Stimulated activated CD4-positive, alpha-beta T cell treated with anti-CD3 and anti-CD28 coated beads, Interleukin-12 subunit alpha, Interleukin-12 subunit beta, amount 100 ng/mL, for 24 hours (primary cell): ENCODE measurements around the gene CPLX3.

Experiments
- DNase-seq, 2 experiments: peaks; one replicate each; pipeline ENCODE4 v3.0.0-alpha.2; 2020; ENCODE audit warnings: low read depth in 2 of 2

CPLX3 gene

DNA sequence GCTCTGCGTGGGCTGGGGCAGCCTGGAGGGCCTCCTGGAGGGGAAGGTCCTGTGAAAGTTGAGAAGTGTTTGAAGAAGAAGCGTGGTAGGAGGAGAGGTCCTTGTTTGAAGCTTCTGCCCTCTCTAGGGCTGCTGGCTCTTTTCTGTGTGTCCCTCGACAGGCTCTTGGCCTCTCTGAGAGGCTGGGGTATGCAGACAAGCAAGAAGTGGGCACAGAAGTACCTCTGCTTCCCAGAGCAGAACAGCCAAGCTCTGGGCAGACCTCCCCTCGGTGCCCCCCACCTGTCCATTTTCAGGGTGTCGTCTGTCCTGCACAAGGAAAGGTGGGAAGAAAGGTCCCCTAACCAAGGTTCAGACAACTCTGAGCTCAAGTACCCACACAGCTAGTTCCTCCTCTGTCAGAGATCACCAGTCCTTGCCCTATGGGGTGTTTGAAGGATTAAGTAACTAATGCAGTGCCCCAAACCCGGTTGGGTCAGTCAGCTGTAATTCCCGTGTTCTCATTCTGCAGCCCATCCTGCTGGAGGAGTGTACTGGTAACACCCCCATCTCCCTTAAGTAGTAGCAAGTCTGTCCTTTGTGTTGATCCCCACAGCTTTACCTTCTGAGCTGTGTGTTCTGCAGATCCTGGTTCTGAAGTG is 38.3 kb upstream of the CPLX3 start:
- DNase-seq = no peak

- no peak for DNase-seq
Measured at GRCh38 chr15:74788683-74789151, 37.7 kb upstream of the CPLX3 start.

- no peak for DNase-seq
Measured at GRCh38 chr15:74789171-74789631, 37.2 kb upstream of the CPLX3 start.

DNA sequence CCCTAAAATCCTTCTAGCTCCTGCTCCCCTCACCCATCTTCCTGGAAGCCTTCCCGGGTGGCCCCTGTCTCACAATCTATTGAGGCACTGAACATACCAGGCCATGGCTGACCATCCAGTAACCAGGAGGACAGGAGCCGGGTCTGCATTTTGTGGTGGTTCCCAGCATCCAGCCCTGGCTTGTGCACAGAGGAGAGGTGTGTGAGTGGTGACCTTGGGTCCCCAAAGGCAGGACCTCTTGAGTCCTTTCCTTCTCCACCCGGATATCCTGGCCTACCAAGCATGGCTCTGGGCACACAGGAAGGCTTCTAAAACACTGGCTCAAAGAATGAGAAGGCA is 36.7 kb upstream of the CPLX3 start:
- no peak for DNase-seq

GRCh38 chr15:74790080-74790916 is 36.1 kb upstream of the CPLX3 start:
- no peak for DNase-seq

- no peak for DNase-seq
Measured at GRCh38 chr15:74791007-74791406, 35.4 kb upstream of the CPLX3 start.

DNA sequence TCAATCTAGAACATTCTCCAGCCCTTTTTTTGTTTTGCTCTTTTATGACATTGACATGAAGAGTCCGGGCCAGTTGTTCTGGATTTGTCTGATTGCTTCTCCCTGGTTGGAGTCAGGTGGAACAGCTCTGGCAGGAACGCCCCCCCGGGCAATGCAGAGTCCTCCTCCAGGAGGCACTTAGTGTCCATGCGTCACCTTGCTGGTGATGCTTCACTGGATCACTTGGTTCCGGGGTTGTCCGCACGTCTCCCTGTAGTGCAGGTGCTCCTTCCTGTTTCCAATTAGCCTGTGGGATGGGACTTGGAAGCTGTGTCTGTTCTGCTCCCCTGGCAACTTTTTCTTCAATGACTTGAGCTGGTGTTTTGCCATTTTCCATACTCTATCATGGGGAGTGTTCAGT is 34.8 kb upstream of the CPLX3 start:
- DNase-seq = no peak

DNA sequence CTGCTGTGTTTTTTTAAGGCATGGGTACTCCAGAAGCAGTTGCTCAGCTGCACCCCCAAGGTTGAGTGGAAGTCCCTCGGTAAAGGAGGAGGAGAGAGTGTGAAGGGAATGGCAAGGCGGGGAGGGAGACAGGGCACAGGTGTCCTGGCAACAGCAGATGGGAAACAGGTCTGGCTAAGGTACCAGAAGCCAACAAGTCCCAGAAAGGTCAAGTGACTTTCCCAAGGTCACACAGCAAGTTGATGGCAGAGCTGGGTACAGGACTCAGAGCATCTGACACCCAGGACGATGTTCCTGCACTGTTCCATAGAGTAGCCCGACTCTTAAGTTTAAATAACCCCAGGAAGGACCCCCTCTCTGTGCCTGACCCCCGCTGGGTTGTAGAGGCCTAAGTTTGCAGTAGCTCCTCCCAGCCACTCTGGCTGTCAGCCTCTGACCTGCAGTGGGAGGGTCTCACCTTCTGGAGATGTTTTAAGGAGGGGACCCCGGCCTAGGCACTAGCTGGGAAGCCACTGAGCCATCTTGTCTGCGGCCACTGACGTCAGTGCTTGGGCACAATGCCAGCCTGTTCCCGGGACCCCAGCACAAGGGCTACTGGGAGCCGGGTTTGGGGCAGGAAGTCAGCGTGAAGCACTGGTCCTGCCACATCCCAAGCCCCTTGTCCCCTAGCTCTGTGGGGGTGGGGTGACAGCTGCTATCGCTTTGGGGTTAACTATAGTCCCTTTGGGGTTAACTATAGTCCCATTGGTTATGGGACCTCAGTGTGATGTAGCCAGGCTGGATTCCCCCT is 34.0 kb upstream of the CPLX3 start:
- DNase-seq = no peak

DNA sequence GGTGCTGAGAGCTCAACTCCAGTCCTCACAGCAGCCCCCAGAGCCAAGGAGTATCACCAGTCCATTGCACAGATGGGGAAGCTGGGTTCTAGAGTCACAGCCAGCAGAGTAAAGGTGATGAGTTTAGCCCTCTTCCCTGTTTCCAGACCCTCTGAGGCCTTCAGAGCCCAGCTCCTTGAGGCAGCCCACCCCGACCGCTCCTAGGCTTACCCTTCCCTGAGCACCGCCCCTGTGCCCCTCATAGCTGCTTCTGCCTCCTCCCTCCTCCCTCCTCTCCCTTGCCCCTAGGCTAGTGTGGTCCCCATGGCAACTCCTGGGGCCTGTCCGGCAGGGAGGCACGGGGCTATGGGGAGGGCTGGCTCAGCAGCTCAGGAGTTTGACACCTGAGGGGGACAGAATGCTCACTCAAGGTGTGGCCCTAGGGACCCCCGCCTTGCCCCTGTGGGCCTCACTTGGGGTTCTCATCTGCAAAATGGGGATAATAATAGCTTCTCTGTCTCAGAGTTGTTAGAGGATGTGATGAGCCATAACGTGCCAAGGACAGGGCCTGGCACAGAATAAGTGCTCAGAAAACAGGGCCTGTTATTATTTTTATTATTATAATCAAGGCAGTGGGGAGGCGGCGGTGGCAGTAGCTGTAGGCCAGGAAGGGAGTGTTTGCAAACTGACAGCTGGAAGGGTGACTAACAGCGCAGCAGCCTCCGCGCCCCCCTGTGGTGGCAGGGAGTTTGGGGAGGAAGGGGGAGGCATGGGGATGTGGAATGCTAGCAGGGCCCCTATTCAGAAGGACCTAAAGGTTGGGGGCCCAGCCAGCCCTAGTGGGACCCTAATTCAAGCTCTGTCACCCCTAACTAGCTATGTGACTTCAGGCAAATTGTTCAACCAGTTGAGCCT is 33.0 kb upstream of the CPLX3 start:
- no peak for DNase-seq

GRCh38 chr15:74794248-74794969 is 32.0 kb upstream of the CPLX3 start:
- no peak for DNase-seq

DNA sequence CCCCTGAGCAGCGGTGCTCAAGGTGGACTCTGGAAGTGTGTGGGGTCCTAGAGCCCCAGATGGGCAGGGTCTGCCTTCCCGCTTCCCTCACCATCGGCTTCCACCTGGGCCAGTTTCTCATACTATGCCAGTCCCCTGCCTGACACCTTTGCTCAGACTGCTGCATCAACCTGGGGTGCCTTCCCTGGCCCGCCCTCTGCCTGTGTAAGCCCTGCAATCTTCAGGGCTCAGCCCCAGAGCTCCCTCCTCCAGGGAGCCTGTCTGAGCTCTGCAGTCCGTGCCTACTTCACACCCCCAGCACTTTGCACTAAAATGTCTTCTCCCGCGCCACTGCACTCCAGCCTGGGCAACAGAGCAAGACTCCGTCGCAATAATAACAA is 31.5 kb upstream of the CPLX3 start:
- no peak for DNase-seq

GRCh38 chr15:74795966-74796625 is 30.3 kb upstream of the CPLX3 start:
- no peak for DNase-seq

GRCh38 chr15:74798388-74799254 is 27.8 kb upstream of the CPLX3 start:
- DNase-seq = no peak

DNA sequence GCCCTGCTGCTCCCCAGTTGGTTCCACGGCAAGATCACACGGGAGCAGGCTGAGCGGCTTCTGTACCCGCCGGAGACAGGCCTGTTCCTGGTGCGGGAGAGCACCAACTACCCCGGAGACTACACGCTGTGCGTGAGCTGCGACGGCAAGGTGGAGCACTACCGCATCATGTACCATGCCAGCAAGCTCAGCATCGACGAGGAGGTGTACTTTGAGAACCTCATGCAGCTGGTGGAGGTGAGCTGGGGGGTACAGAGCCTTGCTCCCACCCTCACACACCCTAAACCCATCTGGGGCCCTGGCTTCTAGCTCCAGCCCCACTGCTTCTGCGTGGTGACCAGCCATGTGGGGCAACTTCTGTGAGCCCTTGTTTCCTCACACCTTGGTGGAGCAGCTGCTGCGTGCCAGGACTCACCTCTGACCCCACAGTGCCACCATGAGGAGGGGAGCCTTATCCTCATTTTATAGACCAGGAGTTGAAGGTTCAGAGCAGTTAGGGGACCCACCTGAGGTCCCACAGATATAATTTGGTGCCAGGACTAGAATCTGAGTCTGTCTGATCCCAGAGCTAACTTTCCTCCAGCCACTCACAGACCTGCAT is 27.1 kb upstream of the CPLX3 start:
- no peak for DNase-seq

DNA sequence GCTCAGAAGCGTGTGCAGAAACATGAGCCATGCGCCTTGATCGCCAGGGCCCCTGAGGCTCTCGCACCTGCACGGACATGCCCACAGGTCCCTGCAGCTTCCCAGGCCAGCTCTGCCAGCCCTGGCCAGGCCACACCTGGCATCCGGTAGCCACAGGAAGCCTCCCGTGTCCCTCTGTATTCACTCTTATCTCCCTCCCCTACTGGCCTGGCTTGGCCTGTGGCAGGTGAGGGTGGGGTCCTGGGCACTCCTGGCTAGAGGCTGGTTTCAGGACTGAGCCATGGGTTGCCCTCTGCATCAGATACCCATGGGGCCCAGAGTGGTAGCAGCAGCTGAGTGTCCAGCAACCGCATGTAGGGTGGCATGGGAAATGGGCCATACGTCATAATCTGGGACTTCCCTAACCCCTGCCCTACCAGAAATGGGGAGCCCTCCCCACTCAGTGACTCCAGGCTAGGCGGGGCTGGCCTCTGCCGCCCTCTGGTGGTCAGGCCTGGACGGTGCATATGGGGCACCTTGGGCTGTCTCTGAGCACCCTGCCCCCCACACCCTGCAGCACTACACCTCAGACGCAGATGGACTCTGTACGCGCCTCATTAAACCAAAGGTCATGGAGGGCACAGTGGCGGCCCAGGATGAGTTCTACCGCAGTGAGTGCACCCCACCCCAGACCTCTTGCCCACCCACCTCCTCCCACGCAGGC is 26.4 kb upstream of the CPLX3 start:
- peak; percentile 69 to 78 for DNase-seq

- no peak for DNase-seq
Measured at GRCh38 chr15:74800559-74801094, 25.8 kb upstream of the CPLX3 start.

GRCh38 chr15:74801311-74801997 is 25.0 kb upstream of the CPLX3 start:
- no peak for DNase-seq
